Stimulated activated CD4-positive, alpha-beta T cell treated with anti-CD3 and anti-CD28 coated beads, Interleukin-2, amount 100 ng/mL, for 4 hours (primary cell): Measurements from ENCODE around the gene SLC29A2.
"Not testable (repeated sequence)": the region's sequence is repeated elsewhere in the genome, so short reads cannot be mapped to it uniquely, and the experiment has no call there.

ENCODE experiments used
- DNase-seq: peaks from one replicate; pipeline ENCODE4 v3.0.0-alpha.2; 2020; ENCODE audit warnings: low read depth

The SLC29A2 gene

GRCh38 chr11:66386171-66387069 lies 14.9 kb upstream of the SLC29A2 start:
- peak; percentile 75 for DNase-seq

DNA sequence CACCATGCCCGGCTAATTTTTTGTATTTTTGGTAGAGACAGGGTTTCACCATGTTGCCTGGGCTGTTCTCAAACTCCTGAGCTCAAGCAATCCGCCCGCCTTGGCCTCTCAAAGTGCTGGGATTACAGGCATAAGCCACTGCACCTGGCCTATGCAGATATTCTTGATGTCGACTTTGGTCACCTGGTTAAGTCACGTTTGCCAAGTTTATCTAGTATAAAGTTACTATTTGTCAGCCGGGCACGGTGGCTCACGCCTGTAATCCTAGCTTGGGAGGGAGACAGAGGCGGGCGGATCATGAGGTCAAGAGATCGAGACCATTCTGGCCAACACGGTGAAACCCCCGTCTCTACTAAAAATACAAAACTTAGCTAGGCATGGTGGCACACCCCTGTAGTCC lies 12.8 kb upstream of the SLC29A2 start:
- not testable (repeated sequence) for DNase-seq

GRCh38 chr11:66380264-66380663 lies 8.7 kb upstream of the SLC29A2 start:
- DNase-seq: not testable (repeated sequence)

DNA sequence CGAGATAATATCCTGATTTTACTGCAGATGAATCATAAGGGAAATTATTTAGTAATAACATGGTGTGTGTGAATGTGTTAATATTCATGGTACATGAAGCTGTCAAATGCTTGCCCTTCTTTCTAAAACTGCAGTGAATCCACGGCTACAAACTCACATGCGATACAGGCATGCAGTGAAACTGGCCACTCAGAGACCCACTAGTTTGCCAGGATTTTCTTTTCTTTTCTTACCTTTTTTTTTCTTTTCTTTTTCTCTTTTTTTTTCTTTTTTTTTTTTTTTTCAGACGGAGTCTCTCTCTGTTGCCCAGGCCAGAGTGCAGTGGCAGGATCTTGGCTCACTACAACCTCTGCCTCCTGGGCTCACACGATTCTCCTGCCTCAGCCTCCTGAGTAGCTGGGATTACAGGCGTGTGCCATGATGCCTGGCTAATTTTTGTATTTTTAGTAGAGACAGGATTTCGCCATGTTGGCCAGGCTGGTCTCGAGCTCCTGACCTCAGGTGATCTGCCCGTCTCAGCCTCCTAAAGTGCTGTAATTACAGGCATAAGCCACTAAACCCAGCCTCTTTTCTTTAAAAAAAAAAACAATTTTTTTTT lies 2.2 kb upstream of the SLC29A2 start:
- DNase-seq: not testable (repeated sequence)

DNA sequence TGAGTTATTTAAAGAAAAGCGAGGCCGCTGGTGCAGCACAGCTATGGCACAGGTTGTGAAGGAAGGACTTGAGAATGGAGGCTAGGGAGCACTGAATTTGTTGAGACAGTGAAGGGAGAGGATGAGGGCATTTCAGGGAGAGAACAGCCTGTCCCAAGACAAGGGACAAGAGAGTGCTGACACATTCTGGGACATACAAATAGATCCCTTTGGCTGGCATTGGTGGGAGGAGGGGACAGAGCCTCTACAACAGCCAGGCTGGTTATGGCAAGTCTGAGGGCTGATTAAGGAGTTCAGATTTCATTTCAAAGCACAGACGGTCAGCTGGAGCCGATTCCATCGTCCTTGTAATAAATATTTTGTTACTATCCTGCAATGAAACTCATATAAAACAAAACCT lies 1.7 kb upstream of the SLC29A2 start:
- no peak for DNase-seq

DNA sequence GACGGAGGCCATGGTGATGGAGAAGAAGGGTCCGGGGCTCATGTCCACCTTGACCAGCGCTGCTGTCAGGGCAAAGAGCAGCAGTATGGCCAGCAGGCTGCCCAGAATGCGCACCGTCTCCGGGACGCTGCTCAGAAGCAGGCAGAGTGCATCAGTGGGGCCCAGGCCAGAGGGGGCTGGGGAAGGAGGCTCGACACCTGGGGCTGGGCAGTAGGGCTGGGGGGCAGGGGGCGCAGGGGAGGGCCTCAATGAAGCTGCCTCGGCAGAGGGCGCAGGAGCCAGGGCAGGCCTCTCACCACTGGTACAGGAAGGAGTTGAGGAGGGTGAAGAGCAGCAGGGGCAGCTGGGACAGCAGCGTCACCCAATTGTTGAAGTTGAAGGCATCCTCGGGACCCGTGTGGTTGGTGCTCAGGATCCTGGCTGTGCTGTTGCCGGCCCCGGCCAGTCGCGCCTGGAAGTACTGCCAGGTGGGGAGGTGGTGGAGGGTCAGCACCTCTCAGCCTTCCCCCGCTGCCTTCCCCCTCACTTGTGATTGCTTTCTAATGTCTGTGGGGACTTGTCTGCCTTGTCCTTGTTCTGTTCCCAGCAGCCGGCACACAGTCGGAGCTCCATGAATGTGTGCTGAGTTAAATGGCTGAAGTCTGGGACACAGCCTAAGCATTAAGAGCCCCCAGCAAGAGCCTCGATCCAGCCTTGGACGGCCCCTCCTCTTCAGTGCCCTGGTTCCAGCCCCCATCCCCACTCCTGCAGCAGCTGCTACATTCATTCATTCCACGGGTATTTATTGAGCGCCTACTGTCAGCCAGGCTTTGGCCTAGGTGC lies 2.3 kb downstream of the SLC29A2 start:
- DNase-seq: no peak

DNA sequence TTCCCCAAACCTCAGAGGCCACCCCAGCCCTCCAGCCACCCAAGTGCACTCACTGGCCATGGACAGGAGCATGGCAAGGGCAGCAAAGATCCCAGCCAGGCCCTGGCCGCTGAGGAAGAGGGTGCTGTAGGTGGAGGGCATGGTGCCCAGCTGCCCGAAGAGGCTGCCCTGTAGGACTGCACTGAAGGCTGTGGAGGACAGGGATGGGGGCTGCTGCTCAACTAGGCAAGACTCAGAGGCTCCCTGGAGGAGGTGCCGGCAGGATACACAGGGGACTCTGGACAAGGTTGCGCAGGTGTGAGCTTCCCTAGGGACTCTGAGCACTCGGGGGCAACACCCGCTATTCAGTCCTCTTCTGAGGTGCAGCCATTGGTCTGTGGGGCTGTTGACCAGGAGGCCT lies 3.1 kb downstream of the SLC29A2 start:
- no peak for DNase-seq

GRCh38 chr11:66367561-66368312 lies 3.8 kb downstream of the SLC29A2 start:
- no peak for DNase-seq

DNA sequence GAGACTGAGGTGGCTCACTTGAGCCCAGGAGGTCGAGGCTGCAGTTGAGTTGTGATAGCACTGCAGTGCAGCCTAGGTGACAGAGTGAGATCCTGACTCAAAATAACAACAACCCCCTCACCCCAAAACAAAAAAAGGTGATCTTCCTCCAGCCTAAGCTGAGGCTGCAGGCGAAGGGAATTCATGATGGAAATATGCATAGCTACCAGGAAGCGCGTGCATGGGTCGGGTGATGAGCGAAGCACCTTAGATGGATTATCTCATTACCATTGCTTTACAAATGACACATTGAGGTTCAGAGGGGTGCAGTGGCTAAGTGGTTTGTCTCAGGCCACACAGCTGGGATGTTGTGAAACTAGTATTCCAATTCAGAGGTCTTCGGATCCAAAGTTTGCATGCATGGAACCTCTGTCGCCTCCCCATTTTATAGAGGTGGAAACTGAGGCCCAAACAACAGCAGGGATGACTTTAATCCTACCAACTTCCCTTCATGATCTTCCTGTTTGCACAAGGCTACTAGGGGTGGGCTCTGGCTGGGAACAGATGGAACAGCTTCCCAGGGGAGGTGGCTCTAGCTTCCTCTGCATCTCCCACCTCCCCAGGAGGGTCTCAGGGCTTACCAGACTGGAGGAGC lies 4.6 kb downstream of the SLC29A2 start:
- no peak for DNase-seq

DNA sequence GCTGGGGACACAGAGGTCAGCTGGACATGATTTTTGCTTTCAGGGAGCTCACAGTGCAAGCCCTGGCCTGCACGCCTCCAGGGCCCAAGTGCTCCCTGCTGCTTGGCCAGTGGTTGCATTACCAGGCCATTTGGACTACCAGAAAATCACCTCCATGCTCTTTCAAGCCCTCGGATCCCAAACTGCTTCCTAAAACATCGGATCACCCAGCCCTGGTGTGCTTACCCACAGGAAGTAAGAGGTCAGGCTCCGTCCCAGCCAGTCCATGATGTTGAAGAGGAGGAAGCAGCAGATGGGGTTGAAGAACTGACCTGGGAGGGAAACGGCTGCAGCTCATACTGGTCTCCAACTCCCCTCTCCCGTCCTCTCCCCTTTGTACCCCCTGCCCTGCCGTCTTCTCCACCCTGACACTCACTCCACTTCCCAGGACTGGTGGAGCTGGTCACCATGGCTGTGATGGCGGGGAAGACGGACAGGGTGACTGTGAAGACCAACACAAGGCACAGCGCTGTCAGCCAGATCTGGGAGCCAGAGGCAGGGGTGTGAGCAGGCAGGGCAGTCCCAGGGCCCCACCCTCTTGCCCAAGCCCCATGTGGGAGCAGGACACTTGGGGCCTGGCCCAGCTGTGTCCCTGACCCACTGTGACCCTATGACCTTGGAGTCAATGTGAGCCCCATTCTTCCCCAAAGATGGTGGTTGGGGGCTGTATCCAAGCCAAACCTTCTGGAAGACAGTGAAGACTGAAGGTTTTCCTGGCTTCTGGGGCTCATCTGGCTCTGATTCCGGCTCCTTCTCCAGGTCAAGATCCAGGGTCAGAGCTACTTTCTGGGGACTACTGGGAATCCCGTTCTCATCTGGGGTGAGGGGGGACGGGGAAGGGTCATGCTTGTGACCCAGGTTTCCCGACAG lies 5.6 kb downstream of the SLC29A2 start:
- DNase-seq: no peak

DNA sequence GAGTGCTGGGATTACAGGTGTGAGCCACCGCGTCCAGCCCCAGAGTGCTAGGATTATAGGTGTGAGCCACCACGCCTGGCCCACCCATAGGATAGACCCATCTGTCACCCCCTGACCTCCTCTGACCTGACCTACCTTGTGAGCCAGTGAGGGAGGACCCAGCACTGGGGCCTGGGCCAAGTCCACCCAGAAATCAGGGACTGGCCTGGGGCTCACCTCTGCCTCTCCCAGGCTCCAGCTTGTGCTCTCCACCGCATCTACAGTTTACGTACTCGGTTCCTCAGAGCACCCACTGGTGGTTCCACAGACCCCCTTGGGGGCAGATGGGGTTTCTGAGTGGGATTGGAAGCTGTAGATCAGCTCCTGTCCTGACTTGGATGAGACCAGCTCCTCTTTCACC lies 6.4 kb downstream of the SLC29A2 start:
- no peak for DNase-seq

DNA sequence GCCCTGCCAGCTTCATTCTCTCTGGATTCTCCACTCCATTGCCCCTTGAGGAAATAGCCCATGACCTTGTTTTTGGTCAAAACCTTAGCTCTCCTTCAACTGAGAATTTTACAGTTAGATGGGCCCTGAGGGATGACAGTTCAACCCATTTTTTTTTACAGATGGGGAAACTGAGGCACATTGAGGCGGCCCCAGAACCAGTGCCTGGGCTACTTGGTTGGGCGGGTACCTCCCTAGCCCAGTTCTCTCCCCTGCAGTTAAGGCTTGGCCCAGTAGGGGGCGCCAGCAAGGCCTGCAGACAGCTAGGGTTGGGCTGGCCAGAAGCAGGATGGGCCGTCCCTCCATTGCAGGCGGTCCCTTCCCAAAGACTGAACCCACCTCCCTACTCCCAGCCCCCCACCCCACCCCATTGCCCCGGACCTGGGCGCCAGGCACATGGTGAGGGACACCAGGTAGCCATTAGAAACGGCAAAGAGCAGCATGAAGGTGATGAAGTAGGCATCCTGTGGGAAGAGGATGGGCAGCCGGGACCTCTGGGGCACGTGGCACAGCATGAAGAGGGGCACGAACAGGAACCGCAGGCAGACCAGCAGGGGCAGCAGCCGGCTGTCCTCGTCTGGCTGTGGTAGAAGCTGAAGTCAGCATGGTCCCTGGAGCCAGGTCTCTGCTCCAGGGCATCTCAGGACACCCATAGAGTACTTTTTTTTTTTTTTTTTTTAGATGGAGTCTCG lies 7.6 kb downstream of the SLC29A2 start:
- peak; percentile 52 for DNase-seq

DNA sequence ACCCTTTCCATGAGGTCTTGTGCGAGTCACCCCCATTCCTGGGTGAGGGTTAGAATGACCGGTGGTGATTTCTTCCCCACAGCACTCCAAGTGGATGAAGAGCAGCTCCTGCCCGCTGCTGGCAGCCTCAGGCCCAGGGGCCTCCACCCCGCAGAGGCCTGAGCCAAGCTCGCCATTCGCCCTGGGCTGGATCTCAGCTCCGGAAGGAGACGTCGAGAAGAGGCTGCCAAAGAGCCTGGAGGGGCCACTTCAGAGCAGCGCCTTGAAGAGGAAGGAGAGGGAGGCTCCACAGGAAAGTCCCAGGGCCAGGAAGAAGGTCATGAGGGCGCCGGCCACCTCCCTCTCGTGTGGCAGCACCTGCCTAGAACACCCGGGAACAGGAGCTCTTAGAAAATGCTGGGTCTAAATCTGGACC lies 8.4 kb downstream of the SLC29A2 start:
- DNase-seq: no peak

DNA sequence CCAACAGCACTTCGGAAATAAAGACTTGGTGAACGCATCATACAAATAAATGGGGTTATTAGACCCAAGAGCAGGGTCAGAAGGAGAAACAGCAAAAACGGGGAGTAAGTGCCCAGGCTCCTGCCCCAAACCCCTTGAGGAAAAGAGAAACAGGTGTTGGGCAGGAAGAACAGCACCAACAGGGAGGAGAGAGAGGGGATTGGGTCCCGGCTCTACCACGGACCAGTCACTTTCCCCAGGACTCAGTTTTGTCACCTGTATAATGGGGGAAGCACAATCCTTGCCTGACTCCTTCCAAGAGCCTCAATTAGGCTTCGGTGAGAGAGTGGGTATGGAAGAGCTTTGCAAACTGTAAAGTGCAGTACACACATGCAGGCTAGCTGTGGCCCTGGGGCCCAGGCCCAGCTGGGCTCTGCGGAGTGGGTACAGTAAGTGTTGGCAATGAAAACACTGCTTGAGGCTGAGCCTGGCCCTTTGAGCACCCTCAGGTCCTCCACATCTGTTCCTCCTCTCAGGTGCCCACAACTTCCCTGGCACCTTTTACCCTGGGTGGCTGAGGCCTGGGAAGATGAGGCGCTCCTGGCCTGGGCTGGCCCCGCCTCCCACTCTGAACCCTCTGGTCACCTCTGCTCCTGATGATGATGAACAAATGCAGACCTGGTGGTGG lies 8.9 kb downstream of the SLC29A2 start:
- no peak for DNase-seq

DNA sequence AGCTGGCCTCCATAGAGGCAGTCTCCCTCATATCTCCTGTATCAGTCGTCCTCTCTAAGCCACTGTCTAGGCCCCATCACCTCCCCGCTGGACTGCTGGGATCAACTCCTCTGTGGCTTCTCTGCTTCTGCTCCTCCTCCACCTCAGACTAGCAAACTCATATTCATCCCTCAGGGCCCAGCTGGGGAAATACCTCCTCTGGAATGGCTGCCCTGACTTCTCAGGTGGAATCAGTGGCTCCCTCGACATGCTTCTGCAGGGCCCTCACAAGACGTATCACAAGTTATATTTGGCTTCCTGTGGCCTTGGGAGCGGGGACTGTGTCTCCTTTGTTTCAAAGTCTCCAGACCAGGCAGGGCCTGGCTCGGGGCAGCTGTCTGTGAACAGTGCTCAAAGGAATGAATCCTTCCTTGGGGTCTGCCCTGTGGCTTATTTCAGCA lies 10.0 kb downstream of the SLC29A2 start:
- no peak for DNase-seq

DNA sequence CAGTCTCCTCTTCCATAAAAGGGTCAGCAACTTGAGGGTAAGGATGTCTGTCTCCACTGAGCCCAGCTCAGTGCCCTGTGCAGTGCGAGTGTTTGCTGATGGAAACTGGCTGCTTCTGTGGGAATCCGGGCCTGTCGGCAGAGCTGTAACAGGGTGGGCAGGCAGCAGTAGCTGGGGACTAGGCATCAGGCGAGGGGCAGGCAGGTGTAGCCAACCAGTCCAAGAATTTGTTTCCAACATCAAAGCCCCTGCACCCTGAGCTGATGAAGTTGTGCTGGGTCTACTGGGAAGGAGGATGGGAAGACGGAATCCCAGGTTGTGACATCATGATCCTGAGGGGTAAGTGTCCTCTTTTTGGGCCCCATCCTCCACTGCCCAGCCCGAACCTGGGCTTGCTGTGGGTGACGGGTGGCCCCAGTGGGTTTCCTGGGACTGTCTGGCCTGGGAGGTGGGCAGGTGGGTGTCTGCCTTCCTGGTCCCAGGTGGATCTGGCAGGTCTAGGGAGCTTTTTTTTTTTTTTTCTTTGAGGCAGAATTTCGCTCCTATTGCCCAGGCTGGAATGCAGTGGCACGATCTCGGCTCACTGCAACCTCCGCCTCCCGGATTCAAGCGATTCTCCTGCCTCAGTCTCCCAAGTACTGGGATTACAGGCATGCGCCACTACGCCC lies 11.0 kb downstream of the SLC29A2 start:
- no peak for DNase-seq

- no peak for DNase-seq
These were observed 11.9 kb downstream of the SLC29A2 start for GRCh38 chr11:66359662-66360087.

DNA sequence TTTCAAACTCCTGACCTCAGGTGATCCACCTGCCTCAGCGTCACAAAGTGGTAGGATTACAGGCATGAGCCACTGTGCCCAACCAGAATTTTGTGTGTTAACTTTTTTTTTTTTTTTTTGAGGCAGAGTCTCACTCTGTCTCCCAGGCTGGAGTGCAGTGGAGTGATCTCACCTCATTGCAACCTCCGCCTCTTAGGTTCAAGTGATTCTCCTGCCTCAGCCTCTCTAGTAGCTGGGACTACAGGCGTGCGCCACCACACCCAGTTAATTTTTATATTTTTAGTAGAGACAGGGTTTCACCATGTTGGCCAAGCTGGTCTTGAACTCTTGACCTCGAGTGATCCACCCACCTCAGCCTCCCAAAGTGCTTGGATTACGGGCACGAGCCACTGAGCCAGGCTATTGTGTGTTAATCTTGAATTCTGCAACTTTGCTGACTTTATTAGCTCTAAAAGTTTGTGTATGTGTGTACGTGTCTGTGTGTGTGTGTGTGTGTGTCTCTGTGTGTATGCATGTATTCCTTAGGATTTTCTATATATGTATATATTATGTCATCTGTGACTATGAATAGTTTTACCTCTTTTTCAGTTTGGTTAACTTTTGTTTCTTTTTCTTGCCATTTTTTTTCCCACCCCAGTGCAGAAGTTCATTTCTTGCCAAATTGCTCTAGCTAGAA lies 20.9 kb downstream of the SLC29A2 start:
- not testable (repeated sequence) for DNase-seq
